Hematopoietic multipotent progenitor cell treated with erythropoietin and hydrocortisone succinate and interleukin-3 and kit ligand, for 6 days (in vitro differentiated cells): Measurements from ENCODE around the gene PDE3A.

Source experiments
- DNase-seq: peaks from one replicate; pipeline ENCODE4 v3.0.0-alpha.2; 2015

PDE3A gene

DNA sequence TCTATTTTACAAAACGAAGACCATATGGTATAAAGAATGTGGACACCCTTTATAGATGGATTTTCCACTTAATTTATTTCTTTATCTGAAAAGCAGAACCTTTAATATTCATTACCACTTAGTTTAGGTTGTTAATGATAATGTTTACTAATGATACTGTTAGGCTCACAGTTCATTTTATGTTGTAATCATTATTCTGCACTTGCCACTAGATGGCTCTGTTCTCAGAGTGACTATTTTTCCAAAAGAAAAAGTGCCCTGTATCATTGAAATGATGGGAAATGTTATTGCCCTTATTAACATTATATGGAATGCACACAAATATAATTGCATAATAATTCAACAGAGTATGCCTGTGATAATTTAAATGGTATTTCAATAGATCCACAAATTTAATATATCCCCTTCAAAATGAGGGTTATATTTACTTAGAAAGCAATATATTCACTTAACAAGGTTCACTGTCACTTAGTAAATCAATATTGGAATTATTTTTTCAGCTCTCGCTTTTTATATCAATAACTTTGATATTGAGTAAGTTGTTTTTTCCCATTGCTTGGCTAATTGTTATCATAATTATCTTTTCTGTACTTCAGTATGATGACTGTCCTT is 95.7 kb downstream of the PDE3A start:
- DNase-seq = peak; percentile 53

DNA sequence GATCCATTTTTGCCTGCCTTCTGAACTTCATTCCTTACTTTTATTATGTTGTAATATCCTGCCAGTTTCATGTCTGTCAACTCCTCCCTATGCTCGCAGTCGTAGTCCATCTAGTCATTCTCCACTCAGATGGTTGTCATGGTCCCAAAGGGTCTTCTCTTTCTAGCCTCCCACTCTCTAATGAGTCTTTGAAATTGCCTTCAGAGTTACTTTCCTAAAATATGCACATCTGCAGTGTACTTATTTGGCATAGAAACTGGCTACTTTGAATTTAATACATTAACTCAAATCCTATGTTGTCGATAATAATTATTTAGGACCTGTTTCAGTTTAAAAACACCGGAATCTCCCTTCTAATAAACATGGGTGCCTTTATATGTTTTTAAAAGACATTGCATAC is 101.0 kb downstream of the PDE3A start:
- DNase-seq = no peak

DNA sequence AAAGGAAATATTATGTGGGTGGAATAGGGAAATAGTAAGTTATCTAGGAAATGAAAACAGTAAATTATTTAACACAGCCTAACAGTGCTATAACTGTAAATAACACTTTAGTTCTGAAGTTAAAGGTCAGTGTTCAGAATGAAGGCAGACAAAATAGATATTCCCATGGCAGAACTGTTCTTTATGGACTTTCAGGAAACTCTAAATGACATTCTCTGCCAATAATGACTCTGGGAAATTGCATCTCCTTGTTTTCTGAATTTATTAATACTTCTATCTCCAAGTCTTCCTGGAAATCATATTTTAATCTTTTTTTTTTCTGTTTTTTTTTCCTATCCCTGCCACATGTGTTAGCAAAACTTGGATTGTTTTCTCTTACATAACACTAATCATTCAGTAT is 101.4 kb downstream of the PDE3A start:
- no peak for DNase-seq

DNA sequence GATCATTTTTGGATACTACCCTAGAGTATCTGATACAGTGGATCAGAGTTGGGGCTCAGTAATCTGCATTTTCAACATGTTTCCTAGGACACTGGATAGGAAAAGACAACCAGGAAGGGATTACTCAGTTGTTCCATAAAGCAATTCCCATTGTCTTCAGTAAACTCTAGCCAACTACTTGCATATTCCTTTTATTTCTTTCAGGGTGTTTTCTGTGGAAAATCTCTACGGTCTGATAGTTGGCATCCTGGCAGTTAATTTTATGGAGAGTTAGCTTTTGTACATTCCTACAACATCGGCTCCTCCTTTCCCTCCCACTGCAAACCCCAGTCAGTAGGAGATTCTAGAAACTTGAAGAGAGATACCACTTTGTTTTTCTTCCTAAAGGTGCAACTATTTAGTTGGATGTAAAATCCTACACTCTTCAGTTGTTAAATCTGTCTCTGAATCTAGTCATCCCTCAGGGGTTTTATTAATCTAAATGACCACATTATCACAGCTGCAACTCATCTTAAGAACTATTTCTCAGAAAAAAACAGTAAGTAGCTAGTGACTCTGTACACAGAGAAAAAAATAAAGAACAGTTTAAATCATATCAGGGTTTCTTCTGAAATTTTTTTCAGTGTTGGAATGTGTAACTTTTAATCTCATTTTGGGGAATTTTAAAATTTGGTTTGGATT is 103.9 kb downstream of the PDE3A start:
- no peak for DNase-seq

DNA sequence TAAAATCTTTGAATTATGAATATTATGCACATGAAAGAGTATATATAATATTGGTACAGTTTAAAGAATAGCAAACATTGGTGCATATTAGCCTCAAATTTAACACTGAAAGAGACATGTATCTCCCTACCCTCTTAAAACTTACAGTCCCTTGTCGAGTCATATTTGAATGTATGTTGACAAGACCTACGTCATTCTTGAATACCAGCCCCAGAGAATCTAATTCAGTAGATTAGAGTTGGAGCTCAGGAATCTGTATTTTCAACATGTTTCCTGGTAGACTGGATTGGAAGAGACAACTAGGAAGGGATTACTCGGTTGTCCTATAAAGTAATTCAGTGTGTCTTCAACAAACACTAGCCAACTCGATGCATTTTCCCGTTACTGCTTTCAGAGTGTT is 104.8 kb downstream of the PDE3A start:
- DNase-seq = no peak

DNA sequence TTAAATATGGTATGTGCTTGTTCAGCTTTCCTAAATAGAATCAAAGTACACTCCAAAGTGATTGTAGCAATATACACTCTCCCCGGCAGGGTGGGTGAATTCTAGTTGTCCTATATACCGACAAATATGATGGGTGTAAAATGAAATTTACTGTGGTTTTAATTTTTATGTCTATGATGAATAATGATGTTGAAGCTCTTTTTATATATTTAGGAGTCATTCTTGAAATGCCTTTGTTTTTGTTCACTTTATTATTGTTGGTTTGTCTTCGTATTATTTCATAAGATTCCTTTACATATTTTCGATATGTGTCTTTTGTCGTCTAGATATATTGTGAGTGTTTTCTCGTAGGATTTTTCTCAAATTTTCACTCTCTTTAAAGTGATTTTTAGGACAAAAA is 105.7 kb downstream of the PDE3A start:
- no peak for DNase-seq

DNA sequence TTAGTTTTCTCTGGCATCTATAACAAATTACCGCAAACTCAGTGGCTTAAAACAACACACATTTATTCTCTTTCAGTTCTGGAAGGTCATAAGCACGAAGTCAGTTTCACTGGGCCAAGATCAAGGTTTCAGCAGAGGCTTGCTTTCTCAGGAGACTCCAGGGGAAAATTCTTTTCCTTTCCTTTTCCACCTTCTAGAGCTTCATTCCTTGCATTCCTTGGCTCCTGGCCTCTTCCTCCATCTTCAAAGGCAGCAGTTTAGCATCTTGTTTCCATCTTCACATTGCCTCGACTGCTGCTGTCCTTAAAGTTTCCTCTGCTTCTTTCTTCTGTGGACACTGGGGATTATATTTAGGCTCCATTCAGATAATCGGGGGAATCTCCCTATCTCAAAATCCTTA is 106.1 kb downstream of the PDE3A start:
- no peak for DNase-seq

DNA sequence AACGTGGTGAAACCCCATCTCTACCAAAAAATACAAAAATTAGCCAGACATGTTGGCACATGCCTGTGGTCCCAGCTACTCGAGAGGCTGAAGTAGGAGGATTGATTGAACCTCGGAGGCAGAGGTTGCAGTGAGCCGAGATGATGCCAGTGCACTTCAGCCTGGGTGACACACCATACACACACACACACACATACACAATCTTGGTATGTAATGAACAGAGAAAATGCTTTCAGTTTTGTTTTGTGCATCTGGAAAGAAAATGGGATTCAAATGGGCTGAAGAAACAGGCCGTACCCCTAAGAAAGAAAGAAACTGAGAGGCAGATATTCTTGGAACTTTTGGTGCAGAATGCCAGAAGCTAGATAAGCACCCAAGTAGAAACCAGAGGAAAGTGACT is 107.2 kb downstream of the PDE3A start:
- no peak for DNase-seq

DNA sequence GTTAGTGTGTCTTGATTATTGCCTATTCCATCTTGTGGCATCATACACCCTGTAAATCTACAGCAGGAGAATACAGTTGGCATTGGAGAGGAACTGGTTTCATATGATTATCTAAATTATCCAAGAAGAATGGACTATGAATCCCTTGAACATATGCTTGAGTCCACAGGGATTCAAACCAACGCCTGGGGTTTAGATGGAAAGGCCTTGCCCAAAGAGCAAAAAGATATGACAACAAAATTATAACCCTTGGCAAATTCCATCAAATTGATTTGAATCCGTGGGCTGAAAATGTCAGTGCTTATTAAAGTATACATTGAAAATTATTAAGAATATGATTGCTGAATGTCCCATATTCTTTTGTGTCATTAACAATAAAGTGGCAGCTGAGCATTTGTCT is 108.2 kb downstream of the PDE3A start:
- no peak for DNase-seq

DNA sequence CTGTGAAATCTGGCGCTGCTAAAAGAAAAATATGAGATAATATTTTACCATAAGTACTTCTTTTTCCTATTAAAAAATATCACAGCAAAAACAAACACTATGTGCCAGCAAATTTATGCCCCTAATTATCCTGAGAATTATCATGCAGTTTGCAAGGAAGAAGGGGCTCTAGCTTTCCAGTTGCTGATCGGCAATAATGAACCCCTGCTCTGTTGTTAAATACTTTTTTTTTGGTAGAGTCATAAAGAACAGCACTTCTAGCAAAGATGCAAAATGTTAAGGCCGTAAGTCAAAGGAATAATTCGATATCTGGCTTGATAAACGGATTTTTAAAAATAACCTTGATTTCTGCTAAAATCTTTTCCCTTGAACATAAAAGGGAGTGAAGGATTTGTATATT is 108.9 kb downstream of the PDE3A start:
- no peak for DNase-seq

DNA sequence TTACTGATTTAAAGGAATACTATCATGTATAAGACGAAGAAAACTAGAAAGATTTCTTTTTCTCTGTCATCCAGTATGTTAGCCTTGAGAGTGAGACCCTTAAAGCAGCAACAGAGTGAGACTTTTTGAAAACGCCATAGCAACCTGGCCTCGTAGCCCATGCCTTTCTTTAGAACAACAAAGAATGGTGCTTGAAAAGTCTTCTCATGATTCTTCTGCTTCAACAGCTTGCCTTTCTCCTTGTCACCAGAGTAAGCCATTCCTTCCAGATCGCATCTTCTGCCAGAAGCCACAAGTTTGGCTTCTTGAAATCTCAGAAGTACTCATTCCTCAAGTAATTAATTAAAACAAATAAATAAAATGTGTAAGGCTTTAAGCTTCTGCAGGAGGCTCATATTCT is 109.3 kb downstream of the PDE3A start:
- no peak for DNase-seq

DNA sequence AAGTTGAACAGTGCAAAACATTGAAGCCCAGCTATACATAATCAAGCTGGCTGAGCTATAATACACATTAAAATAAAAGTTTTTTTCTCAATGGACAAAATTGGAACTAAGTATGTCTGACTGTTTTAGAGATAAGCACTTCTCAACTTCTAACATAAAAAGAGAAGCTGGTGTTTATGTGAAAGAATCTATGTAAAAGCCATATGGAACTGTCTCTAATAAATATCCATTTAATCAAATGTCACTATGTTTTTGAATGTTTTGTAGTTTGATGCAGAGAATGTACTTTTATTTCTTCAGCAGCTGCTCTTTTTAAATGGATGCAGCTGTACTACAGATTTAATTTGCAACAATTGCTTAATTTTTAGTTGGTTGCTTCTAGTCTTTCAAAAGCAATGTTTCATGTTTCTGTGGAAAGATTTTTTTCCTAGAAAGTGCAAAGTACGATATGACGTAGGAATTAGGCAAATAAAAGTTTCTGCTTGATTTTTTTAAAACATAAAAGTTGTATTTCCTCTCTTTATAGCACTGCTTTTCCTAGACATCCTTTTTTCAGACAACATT is 114.2 kb downstream of the PDE3A start:
- DNase-seq = no peak

DNA sequence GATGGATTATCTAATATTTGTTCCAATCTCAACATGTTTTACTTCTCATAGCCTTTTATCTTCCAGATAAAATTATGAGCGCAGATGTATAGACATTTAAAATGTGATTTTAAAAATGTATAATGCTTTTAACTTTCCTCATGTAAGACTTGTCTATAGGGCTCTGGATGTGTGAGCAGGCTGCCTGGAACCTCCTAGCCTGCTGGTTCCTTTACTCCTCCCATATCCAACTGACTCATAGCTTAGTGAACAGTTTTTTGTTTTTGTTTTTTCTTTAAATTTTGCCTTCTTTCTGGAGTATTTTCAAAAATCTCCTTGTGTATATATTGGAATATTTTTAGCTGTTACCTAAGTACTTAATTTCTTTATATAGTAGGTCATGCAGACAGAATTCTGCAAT is 115.4 kb downstream of the PDE3A start:
- DNase-seq = no peak

DNA sequence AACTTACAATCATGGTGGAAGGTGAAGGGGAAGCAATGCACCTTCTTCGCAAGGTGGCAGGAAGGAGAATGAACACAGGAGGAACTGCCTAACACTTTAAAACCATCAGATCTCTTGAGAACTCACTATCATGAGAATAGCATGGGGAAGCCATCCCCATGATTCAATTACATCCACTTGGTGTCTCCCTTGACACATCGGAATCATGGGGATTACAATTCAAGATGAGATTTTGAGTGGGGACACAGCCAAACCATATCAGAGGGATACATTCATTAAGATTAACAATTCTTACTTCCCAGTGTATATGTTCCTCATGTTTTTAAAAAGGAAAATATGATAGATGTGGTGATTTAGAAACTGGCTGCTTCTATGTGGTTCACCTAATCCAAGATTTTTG is 117.9 kb downstream of the PDE3A start:
- no peak for DNase-seq

DNA sequence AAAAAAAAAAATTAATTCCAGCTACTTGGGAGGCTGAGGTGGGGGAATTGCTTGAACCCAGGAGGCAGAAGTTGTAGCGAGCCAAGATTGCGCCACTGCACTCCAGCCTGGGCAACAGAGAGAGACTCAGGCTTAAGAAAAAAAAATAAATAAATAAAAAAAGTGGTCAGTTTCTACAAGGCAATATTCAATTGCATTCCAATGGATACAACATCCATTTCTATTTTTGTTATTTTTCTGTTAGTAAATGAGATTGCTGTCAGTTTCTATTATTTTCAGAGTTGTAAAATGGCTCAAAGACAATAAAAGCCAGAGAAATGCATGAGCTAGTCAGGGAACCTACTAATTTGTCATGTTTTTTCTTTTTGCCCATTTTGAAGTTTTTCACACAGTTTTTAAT is 119.2 kb downstream of the PDE3A start:
- DNase-seq = no peak

DNA sequence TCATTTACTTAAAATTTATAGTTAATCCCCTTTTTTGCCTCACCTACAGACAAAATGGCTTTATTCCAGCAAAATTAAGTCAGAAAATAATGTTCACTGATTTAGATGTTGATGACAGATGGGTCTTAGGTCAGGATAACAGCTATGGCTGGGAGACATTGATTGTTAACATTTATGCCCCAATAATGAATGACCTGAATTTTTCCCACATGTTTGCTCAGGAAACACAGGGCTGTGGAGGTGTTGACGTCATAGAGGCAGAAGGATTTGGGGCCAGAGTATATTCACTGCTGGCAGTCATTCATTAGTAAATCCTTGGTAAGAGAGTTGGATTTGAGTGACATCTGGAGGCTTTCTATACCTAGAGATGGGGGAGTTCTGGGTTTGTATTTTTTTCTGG is 121.3 kb downstream of the PDE3A start:
- DNase-seq = no peak

DNA sequence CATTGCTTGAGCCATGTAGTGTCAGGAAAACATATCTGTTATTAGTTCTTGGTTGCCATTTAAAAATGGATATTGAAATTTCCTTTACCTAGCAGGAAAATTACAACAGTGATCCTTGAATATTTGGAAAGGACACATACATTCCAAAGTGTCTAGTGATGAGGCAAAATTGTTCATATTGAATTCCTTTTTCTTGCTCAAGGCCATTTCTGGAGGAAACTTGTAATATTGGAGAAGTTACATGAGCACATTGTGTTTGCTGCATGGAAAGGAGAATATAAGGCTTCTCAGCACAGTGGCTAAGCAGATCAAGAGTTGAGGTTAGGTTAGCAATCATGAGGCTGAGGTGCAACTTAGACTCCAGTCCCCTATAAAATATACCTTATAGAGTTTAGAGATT is 121.9 kb downstream of the PDE3A start:
- no peak for DNase-seq

DNA sequence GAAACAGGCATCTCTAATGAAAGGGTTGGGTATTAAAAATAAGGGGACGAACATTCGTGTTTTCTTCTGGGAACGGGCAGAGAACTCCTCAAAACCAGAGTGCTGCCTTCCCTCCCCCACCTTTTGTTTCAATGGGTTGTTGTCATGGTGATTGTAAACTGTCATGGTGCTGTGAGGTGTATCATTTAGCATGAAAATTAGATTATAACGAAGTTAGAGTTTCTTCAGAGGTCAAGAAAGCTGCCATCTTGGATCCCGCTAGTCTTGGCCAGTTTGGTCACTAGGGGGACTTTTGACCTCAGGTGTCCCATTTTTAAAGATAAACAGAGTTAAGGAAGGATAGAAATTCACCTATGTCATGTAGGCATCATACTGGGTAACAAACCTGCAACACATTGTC is 123.0 kb downstream of the PDE3A start:
- DNase-seq = no peak

DNA sequence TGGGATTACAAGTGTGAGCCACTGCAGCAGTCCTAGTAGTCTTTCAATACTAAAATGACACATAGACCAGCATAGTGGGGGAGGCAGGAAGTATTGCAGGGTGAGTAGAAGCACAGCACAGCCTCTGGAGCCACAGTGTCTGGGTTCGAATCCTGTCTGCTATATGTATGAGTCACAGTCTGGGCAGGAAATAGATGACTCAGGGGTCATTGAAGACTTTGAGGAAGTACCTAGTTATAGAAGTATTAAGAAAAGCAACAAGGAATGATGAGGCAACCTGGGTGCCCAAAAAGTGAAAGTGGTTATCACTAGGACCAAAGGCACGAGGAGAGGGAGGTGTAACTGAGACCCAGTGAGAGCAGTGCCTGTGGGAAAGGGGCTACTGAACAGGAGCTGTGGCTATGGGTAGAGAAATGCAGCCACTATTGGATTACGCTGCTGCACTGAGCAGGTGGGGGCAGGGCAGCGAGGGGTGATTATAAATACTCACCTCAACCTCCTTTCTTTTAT is 124.0 kb downstream of the PDE3A start:
- DNase-seq = peak; percentile 24

DNA sequence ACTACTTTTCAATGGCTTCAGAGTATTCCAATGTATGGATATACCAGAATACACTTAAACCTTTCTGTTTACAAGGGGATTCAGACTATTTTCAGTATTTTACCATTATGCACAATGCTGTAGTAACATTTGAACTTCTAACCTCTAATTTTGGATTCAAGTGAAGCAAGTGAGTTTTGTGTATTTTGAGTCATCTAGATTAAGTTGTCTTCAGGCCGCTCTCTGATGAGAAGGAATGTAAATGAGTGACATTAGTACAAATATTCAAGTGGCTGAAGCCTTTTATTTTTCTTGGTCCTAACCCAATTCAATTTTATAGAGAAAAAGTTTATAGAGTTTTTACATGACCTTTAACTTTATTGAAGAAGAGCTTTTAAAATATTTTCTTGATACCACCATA is 125.6 kb downstream of the PDE3A start:
- no peak for DNase-seq

DNA sequence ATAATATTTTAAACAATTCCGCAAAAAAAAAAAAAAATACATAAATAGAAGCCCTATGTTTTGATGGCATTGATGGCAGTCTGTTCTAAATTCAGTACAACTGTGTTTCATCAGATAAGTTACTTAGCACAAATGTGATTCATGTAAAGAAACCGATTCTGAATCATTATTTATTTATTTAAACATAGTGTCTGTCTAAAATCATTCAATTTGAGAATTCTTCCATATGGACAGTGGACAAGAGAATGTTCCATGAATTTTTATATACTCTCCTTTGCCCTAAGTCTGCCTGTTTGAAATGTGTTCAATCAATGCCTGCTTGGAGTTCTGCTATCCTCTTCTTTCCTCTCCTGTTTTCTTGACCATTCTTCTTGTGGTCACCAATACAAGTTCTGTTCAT is 126.5 kb downstream of the PDE3A start:
- DNase-seq = no peak

DNA sequence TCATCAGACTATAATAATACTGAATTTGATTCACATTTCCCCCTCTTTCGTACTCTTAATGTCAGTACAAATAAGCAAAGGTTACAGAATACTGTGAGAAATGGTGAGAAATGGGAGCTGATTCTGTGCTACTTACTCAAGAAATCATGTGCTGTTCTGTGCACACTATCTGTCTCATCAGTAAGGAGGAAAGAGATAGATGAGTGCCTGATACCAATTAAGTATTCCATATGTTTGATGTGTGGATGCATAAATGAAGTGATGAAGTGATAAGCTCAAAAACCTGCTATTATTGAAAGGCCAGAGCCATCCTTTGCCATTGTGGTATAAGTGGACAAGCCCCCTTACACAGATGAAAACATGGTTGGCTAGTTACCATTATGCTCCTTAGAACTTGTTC is 127.7 kb downstream of the PDE3A start:
- DNase-seq = no peak

DNA sequence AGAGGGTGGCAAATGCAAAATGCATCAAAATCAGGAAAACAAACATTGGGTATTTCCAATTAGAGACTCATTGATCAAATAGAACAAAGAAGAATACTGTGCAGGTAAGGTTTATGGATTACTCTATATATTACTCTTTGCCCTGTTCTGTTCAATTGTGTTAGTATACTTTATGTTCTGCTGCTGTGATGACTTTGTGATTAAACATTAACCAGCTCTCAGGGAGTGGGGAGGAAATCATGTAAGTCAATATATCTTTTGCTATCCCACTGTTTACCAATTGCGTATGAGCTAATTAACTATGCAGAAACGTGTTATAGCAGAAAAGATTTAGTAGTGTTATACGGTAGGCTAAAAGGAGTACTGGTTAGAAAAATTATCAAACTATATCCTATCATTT is 129.4 kb downstream of the PDE3A start:
- no peak for DNase-seq

DNA sequence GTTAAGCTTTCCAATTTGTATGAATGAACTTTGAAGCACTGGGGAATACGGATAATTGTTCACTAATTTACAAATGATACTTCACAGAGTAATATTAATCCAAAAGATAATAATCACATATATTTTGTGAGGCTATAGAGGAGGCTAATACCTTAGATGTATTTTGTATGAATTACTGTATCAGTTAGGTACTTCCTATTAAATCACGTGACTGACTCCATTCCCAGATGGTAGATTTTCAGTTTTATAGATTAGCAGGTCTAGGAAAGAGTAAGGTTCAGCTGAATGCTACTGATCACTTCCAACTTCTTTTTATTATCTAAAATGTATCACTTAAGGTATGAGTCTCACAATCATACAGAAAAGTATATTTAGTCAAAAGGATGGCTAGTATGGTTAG is 133.6 kb downstream of the PDE3A start:
- DNase-seq = no peak

DNA sequence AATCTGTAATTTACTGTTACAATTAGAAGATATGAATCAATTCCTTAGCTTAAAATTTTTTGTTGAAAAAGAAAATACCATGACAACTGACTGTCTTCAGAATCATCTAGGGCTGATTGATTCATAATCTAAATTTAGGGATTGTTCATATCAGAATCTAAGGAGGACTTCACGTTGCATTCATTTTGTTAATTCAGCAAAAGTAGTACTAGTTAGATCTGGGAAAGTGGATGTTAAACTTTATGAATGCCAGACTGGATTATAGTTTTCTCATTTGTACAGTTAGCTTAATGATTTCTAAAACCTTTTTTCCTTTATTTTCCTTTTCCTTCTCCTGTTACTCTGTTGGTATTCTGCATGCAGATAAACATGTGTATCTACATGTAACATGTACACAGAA is 135.5 kb downstream of the PDE3A start:
- DNase-seq = no peak
